Hepatocyte (in vitro differentiated cells): Measurements from ENCODE around the gene TVP23B.
"Not testable (repeated sequence)": the region's sequence is repeated elsewhere in the genome, so short reads cannot be mapped to it uniquely, and the experiment has no call there.

Experiments
- CTCF ChIP-seq: fragments of 200-600 bp; sonication (generic); IDR thresholded peaks from 2 replicates; pipeline ENCODE4 v1.5.1; 2016; ENCODE audit warnings: antibody characterized with exemption, mild to moderate bottlenecking; ENCODE audit not compliant: poor library complexity
- EZH2 ChIP-seq: fragments of 200-600 bp; sonication (generic); IDR thresholded peaks from 2 replicates; pipeline ENCODE4 v1.6.1; 2016; ENCODE audit warnings: antibody characterized with exemption, mild to moderate bottlenecking, borderline replicate concordance
- EZH2phosphoT487 ChIP-seq: fragments of 200-600 bp; sonication (generic); IDR thresholded peaks from one replicate; pipeline ENCODE4 v1.6.1; 2018; ENCODE audit warnings: antibody characterized with exemption, mild to moderate bottlenecking, low read depth, moderate library complexity; ENCODE audit not compliant: unreplicated experiment, severe bottlenecking

- not testable (repeated sequence) for TF ChIP-seq CTCF, EZH2, EZH2phosphoT487
Measured at GRCh38 chr17:18771066-18771465, 9.9 kb upstream of the TVP23B start.
